ENCODE measurements around the gene FKBP14. TPM values are rescaled to one million over a fixed set of nuclear protein-coding genes. Genes with fewer than 3 reads are reported as not detected.

FKBP14 gene
- total RNA-seq, 1 donor from 2014 or later: 7.3 TPM

DNA sequence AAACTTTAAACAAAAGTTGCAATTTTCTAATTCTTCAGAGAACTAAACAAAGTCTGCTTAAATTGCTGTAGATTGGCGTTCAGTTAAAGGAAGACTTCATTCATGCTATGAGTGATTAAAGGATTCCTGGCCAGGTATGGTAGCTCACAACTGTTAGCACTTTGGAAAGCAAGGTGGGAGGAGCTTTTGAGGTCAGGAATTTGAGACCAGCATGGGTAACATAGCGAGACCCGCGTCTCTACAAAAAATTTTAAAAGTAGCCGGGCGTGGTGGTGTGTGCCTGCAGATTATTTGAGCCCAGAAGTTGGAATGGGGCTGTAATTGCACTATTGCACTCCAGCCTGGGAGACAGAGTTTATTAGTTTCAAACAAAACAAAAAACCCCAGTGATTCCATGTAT lies 23.4 kb downstream of the FKBP14 start:
- Histone ChIP-seq H3K4me3 (no peak overlapping the region), H3K4me1 (peaks cover 0 to 3% of the 10 kb centered on the region in 2 donors), H3K27ac (no peak overlapping the region), H3K9me3 (no peaks in the 10 kb centered on the region), H3K36me3 (no peaks in the 10 kb centered on the region), H3K27me3 (no peaks in the 10 kb centered on the region)
- intact Hi-C loops (cut with DNase I): no loop called here
- no peak for DNase-seq (ENCODE audit: low spot score in 2 of 2)
- TF ChIP-seq, protein P1, sequence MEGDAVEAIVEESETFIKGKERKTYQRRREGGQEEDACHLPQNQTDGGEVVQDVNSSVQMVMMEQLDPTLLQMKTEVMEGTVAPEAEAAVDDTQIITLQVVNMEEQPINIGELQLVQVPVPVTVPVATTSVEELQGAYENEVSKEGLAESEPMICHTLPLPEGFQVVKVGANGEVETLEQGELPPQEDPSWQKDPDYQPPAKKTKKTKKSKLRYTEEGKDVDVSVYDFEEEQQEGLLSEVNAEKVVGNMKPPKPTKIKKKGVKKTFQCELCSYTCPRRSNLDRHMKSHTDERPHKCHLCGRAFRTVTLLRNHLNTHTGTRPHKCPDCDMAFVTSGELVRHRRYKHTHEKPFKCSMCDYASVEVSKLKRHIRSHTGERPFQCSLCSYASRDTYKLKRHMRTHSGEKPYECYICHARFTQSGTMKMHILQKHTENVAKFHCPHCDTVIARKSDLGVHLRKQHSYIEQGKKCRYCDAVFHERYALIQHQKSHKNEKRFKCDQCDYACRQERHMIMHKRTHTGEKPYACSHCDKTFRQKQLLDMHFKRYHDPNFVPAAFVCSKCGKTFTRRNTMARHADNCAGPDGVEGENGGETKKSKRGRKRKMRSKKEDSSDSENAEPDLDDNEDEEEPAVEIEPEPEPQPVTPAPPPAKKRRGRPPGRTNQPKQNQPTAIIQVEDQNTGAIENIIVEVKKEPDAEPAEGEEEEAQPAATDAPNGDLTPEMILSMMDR (IDR thresholded peaks at IDR 0.05): no peak

DNA sequence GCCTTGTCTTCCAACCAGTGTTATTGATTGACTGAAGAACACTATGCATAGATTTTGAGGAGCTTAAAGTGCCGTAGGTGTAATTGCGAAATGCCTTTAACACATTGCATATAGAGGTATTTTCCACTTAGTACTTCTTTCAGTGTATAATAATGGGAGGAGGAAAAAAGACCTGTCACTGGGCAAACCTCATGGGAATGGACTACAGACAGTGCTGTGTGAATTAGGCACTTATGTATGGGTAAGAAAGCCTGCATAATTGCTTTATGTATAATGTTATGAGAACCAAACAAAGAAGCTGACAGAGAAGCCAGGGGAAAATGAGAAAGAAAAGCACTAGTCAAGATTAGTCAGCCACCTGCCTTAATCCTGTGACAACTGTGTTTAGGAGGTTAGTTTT lies 24.5 kb downstream of the FKBP14 start:
- intact Hi-C loops (cut with DNase I): no loop called here
- H3K27me3 ChIP-seq: no peaks in the 10 kb centered on the region
- no peaks in the 10 kb centered on the region for H3K36me3 ChIP-seq
- H3K27ac ChIP-seq: no peak overlapping the region
- no peak for DNase-seq (ENCODE audit: low spot score in 2 of 2)
- H3K4me1 ChIP-seq: peaks cover 0 to 3% of the 10 kb centered on the region in 2 donors
- H3K4me3 ChIP-seq: no peak overlapping the region
- H3K9me3 ChIP-seq: no peaks in the 10 kb centered on the region
- TF ChIP-seq, protein P1 (IDR thresholded peaks at IDR 0.05): no peak

DNA sequence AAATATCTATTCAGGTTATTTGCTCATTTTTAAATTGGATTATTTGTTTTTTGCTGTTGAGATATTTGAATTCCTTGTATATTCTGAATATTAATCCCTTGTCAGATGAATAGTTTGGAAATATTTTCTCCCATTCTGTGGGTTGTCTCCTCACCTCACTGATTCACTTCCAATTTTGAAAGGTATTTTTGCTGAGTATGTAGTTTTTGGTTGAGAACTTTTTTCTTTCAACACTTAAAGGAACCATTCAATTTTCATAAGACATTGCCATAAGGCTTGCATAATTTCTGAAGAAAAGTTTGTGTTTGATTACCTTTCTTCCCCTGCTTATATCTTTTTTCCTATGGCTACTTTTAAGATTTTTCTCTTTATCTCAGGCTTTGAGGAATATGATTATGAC lies 28.0 kb downstream of the FKBP14 start:
- Histone ChIP-seq H3K9me3 (peaks cover 4 to 11% of the 10 kb centered on the region in 2 donors), H3K27ac (no peak overlapping the region), H3K27me3 (no peaks in the 10 kb centered on the region), H3K4me1 (peaks cover 0 to 3% of the 10 kb centered on the region in 2 donors), H3K36me3 (no peaks in the 10 kb centered on the region), H3K4me3 (no peak overlapping the region)
- DNase-seq (ENCODE audit: low spot score in 2 of 2): no peak
- intact Hi-C loops (cut with DNase I): no loop called here
- TF ChIP-seq, protein P1 (IDR thresholded peaks at IDR 0.05): no peak

DNA sequence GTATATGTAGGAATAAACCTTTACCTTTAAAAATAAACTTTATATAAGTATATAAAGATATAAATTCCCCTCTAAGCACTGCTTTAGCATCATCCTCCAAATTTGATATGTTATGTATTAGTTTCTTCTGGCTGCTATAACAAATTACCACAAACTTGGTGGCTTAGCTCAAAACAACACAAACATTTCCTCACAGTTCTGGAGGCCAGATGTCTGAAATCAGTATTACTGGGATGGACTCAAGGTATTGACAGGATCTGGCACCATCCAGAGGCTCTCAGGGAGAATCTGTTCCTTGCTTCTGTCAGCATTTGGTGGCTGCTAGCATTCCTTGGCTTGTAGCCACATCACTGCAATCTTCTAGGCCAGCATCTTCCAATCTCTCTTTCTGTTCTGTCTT lies 30.2 kb downstream of the FKBP14 start:
- intact Hi-C loops (cut with DNase I): no loop called here
- DNase-seq (ENCODE audit: low spot score in 2 of 2): no peak
- Histone ChIP-seq H3K4me1 (peaks cover 0 to 3% of the 10 kb centered on the region in 2 donors), H3K36me3 (no peaks in the 10 kb centered on the region), H3K27me3 (no peaks in the 10 kb centered on the region), H3K4me3 (no peak overlapping the region), H3K27ac (no peak overlapping the region), H3K9me3 (peaks cover 8 to 15% of the 10 kb centered on the region in 2 donors)
- TF ChIP-seq, protein P1 (IDR thresholded peaks at IDR 0.05): no peak

DNA sequence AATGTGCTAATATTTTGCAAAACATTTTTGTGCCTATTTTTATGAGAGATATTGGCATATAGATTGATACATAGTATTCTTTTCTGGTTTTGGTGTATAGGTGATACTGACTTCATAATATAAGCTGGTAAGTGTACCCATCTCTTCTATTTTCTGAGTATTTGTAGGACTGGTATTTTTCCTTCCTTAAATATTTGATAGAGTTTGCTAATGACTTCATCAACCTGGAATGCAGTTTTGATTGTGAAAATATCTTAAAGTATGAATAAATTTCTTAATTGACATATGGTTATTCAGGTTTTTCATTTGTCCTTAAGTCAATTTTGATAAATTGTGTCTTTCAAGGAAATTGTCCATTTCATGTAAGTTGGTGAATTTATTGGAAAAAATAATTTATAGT lies 30.9 kb downstream of the FKBP14 start:
- DNase-seq (ENCODE audit: low spot score in 2 of 2): no peak
- H3K27ac ChIP-seq: no peak overlapping the region
- H3K36me3 ChIP-seq: no peaks in the 10 kb centered on the region
- H3K27me3 ChIP-seq: no peaks in the 10 kb centered on the region
- intact Hi-C loops (cut with DNase I): no loop called here
- no peak overlapping the region for H3K4me3 ChIP-seq
- H3K4me1 ChIP-seq: no peaks in the 10 kb centered on the region
- peaks cover 8 to 15% of the 10 kb centered on the region in 2 donors for H3K9me3 ChIP-seq
- TF ChIP-seq, protein P1 (IDR thresholded peaks at IDR 0.05): no peak

DNA sequence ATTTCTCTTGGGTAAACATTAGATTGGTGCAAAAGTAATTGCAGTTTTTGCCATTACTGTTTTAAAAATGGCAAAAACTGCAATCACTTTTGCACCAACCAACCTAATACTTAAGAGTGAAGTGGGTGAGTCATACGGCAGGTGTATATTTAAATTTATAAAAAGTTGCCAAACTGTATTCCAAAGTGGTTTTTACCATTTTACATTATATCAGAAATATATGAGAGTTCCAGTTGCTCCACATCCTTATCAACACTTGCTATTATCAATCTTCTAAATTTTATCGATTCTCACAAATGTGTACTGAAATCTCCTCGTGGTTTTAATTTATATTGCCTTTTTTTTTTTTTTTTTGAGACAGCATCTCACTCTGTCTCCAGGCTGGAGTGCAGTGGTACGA lies 33.4 kb downstream of the FKBP14 start:
- intact Hi-C loops (cut with DNase I): no loop called here
- no peak for DNase-seq (ENCODE audit: low spot score in 2 of 2)

More for the DNA sequence above, 33.4 kb downstream of the FKBP14 start:
- H3K36me3 ChIP-seq: no peaks in the 10 kb centered on the region
- no peaks in the 10 kb centered on the region for H3K27me3 ChIP-seq
- TF ChIP-seq, protein P1 (IDR thresholded peaks at IDR 0.05): no peak
- H3K9me3 ChIP-seq: peaks cover 8 to 15% of the 10 kb centered on the region in 2 donors
- no peak overlapping the region for H3K4me3 ChIP-seq
- H3K27ac ChIP-seq: no peak overlapping the region
- H3K4me1 ChIP-seq: peaks cover 0 to 2% of the 10 kb centered on the region in 2 donors
